Daoy (cell line): Measurements from ENCODE around the gene DSG3. TPM values are rescaled to one million over a fixed set of nuclear protein-coding genes. Genes with fewer than 3 reads are reported as not detected.
A peak's percentile ranks its signal among the peaks of the same experiment; 100 is the strongest.

ENCODE experiments used
- DNase-seq: peaks from one replicate; pipeline ENCODE4 v3.0.0-alpha.2; 2015; ENCODE audit warnings: low read depth
- total RNA-seq: library from RNA; depleted of rRNA; stranded (reverse); fragments of >200 nt; shearing (Covaris generic); gene quantifications from 2 replicates; pipeline ENCODE4 v1.2.3, GENCODE V29; 2014; rRNA removed

The DSG3 gene
- not detected in 2 replicates for total RNA-seq

- DNase-seq: no peak
Observed at GRCh38 chr18:31447530-31448191, at the start of gene DSG3. Gene DSG3 (plus strand): TSS chr18:31447741. CDS start chr18:31447878, 137 bp downstream.

GRCh38 chr18:31398191-31398590 lies 49.4 kb upstream of the DSG3 start:
- DNase-seq: no peak

GRCh38 chr18:31399306-31400032 lies 48.1 kb upstream of the DSG3 start:
- peak; percentile 61 for DNase-seq

GRCh38 chr18:31401156-31402025 lies 46.1 kb upstream of the DSG3 start:
- no peak for DNase-seq

GRCh38 chr18:31402026-31402373 lies 45.5 kb upstream of the DSG3 start:
- DNase-seq: no peak

GRCh38 chr18:31403409-31403808 lies 44.1 kb upstream of the DSG3 start:
- DNase-seq: no peak

GRCh38 chr18:31407649-31408048 lies 39.9 kb upstream of the DSG3 start:
- DNase-seq: no peak

GRCh38 chr18:31409276-31409675 lies 38.3 kb upstream of the DSG3 start:
- no peak for DNase-seq

GRCh38 chr18:31410716-31411483 lies 36.6 kb upstream of the DSG3 start:
- DNase-seq: no peak

- no peak for DNase-seq
Observed at GRCh38 chr18:31413137-31413536, 34.4 kb upstream of the DSG3 start.

GRCh38 chr18:31417850-31418249 lies 29.7 kb upstream of the DSG3 start:
- no peak for DNase-seq

- no peak for DNase-seq
Observed at GRCh38 chr18:31419457-31419932, 28.0 kb upstream of the DSG3 start.

- no peak for DNase-seq
Observed at GRCh38 chr18:31420032-31420431, 27.5 kb upstream of the DSG3 start.

- DNase-seq: no peak
Observed at GRCh38 chr18:31420524-31420923, 27.0 kb upstream of the DSG3 start.

- peak; percentile 51 for DNase-seq
Observed at GRCh38 chr18:31424383-31424988, 23.1 kb upstream of the DSG3 start.

GRCh38 chr18:31426021-31426420 lies 21.5 kb upstream of the DSG3 start:
- no peak for DNase-seq

- no peak for DNase-seq
Observed at GRCh38 chr18:31426871-31427406, 20.6 kb upstream of the DSG3 start.

GRCh38 chr18:31428211-31428610 lies 19.3 kb upstream of the DSG3 start:
- DNase-seq: no peak

- DNase-seq: peak; percentile 35
Observed at GRCh38 chr18:31429623-31430022, 17.9 kb upstream of the DSG3 start.

- DNase-seq: no peak
Observed at GRCh38 chr18:31430072-31430471, 17.5 kb upstream of the DSG3 start.

GRCh38 chr18:31430554-31430953 lies 17.0 kb upstream of the DSG3 start:
- no peak for DNase-seq
